Gastroesophageal sphincter (tissue), 4 donors: ENCODE measurements around the gene FAM3B. TPM values are rescaled to one million over a fixed set of nuclear protein-coding genes. Genes with fewer than 3 reads are reported as not detected.

Source experiments
- ATAC-seq: fragments of 150-250 bp; one replicate; pipeline ENCODE4 v1.9.1; 2016; ENCODE audit warnings: mild to moderate bottlenecking, moderate library complexity
- H3K27ac ChIP-seq, 4 donors: fragments of 200-600 bp; sonication (generic) in 3 of 4; 1 replicate in 3 of 4; 2 replicates in 1 of 4; pipeline ENCODE4 v1.5.1; 2016 to 2019
- H3K27me3 ChIP-seq: fragments of 200-600 bp; sonication (generic); one replicate; pipeline ENCODE4 v1.5.1; 2019
- H3K36me3 ChIP-seq, 2 donors: fragments of 200-600 bp; sonication (generic); one replicate each; pipeline ENCODE4 v1.5.1; 2019; ENCODE audit warnings: control low read depth in 1 of 2
- H3K4me1 ChIP-seq, 3 donors: fragments of 200-600 bp; sonication (generic); 1 replicate in 2 of 3; 2 replicates in 1 of 3; pipeline ENCODE4 v1.5.1; 2016 to 2019; ENCODE audit warnings: control low read depth in 2 of 3
- H3K4me3 ChIP-seq, 2 donors: fragments of 200-600 bp; sonication (generic); one replicate each; pipeline ENCODE4 v1.5.1; 2019; ENCODE audit warnings: mild to moderate bottlenecking in 1 of 2, moderate library complexity in 1 of 2
- H3K9me3 ChIP-seq, 3 donors: fragments of 200-600 bp; sonication (generic); one replicate each; pipeline ENCODE4 v1.5.1; 2017 to 2019; ENCODE audit warnings: control low read depth in 2 of 3
- CTCF ChIP-seq, 4 experiments: fragments of 200-600 bp in 2 of 4; fragments of 450-650 bp in 2 of 4; sonication (generic) in 1 of 4; IDR thresholded peaks; one replicate each; pipeline ENCODE4 v1.5.1; 2017 to 2019; ENCODE audit warnings: antibody characterized with exemption in 4 of 4, mild to moderate bottlenecking in 2 of 4, moderate library complexity in 2 of 4
- EP300 ChIP-seq: sonication (generic); formaldehyde crosslinking; IDR thresholded peaks from one replicate; pipeline ENCODE4 v1.6.1; 2017; ENCODE audit warnings: antibody characterized with exemption, mild to moderate bottlenecking
- POLR2A ChIP-seq, 2 donors: fragments of 450-650 bp; IDR thresholded peaks; one replicate each; pipeline ENCODE4 v1.6.1; 2017; ENCODE audit warnings: antibody characterized with exemption in 2 of 2, mild to moderate bottlenecking in 2 of 2, moderate library complexity in 1 of 2
- POLR2AphosphoS5 ChIP-seq: sonication (generic); formaldehyde crosslinking; IDR thresholded peaks from one replicate; pipeline ENCODE4 v1.6.1; 2017; ENCODE audit warnings: antibody characterized with exemption
- WGBS, 2 donors: methylation state at CpG; one replicate each; pipeline ENCODE4 v1.1.5; 2018; ENCODE audit warnings: low coverage in 1 of 2; 5-methylcytosine and 5-hydroxymethylcytosine counted together
- total RNA-seq, 4 donors: library from RNA; depleted of rRNA; stranded (reverse); fragments of >200 nt; gene quantifications; one replicate each; pipeline ENCODE4 v1.1.0, GENCODE V29; 2016

FAM3B gene
- total RNA-seq, 4 donors from 2014 or later = 0.31 to 7.1 TPM; not detected in 2

GRCh38 chr21:41322496-41323382 lies 6.1 kb downstream of the FAM3B start:
- Histone ChIP-seq H3K4me3 (no peak overlapping the region), H3K27me3 (peaks cover 28% of the 10 kb centered on the region), H3K9me3 (no peaks in the 10 kb centered on the region), H3K27ac (no peak overlapping the region), H3K36me3 (no peaks in the 10 kb centered on the region), H3K4me1 (no peaks in the 10 kb centered on the region)
- TF ChIP-seq POLR2AphosphoS5 = no peak
- no peak for TF ChIP-seq CTCF (IDR thresholded peaks at IDR 0.05)
- TF ChIP-seq EP300 = no peak
- TF ChIP-seq POLR2A (IDR thresholded peaks at IDR 0.05) = no peak
- WGBS, 2 donors = 73 to 79% methylated on average over 8 to 9 of the region's 23 CpGs
- no peak for ATAC-seq

GRCh38 chr21:41325138-41325912 lies 8.7 kb downstream of the FAM3B start:
- Histone ChIP-seq H3K27ac (no peak overlapping the region), H3K9me3 (no peaks in the 10 kb centered on the region), H3K4me1 (no peaks in the 10 kb centered on the region), H3K27me3 (peaks cover 7% of the 10 kb centered on the region), H3K36me3 (no peaks in the 10 kb centered on the region), H3K4me3 (no peak overlapping the region)
- WGBS, 2 donors = 43 to 71% methylated on average over 3 to 7 of the region's 7 CpGs
- ATAC-seq = no peak
- no peak for TF ChIP-seq POLR2A (IDR thresholded peaks at IDR 0.05)
- no peak for TF ChIP-seq EP300

GRCh38 chr21:41326414-41327080 lies 9.9 kb downstream of the FAM3B start:
- 86 to 100% methylated on average over 1 to 2 of the region's 13 CpGs for WGBS, 2 donors
- H3K36me3 ChIP-seq = no peaks in the 10 kb centered on the region
- no peak for TF ChIP-seq POLR2A (IDR thresholded peaks at IDR 0.05)
- no peak for TF ChIP-seq POLR2AphosphoS5
- TF ChIP-seq CTCF (IDR thresholded peaks at IDR 0.05) = no peak
- TF ChIP-seq EP300 = no peak
- no peaks in the 10 kb centered on the region for H3K4me1 ChIP-seq
- H3K4me3 ChIP-seq = no peak overlapping the region
- no peaks in the 10 kb centered on the region for H3K9me3 ChIP-seq
- no peak for ATAC-seq
- no peak overlapping the region for H3K27ac ChIP-seq
- H3K27me3 ChIP-seq = peaks cover 7% of the 10 kb centered on the region

GRCh38 chr21:41327753-41328152 lies 11.2 kb downstream of the FAM3B start:
- no peak overlapping the region for H3K4me3 ChIP-seq
- H3K27ac ChIP-seq = no peak overlapping the region
- ATAC-seq = no peak
- peaks cover 6% of the 10 kb centered on the region for H3K27me3 ChIP-seq
- no peaks in the 10 kb centered on the region for H3K36me3 ChIP-seq
- 78 to 100% methylated on average over 1 to 6 of the region's 8 CpGs for WGBS, 2 donors
- no peak for TF ChIP-seq POLR2AphosphoS5
- no peak for TF ChIP-seq POLR2A (IDR thresholded peaks at IDR 0.05)
- no peak for TF ChIP-seq EP300
- TF ChIP-seq CTCF (IDR thresholded peaks at IDR 0.05) = no peak
- no peaks in the 10 kb centered on the region for H3K4me1 ChIP-seq
- no peaks in the 10 kb centered on the region for H3K9me3 ChIP-seq
